HG02885 (cell line): ENCODE measurements around the gene CYLD.

Experiments
- ATAC-seq: cut with Tn5 transposase; IDR thresholded peaks from one replicate; pipeline ENCODE4 v1.9.1; 2021; ENCODE audit warnings: mild to moderate bottlenecking; ENCODE audit not compliant: unreplicated experiment, poor library complexity

Gene CYLD

DNA sequence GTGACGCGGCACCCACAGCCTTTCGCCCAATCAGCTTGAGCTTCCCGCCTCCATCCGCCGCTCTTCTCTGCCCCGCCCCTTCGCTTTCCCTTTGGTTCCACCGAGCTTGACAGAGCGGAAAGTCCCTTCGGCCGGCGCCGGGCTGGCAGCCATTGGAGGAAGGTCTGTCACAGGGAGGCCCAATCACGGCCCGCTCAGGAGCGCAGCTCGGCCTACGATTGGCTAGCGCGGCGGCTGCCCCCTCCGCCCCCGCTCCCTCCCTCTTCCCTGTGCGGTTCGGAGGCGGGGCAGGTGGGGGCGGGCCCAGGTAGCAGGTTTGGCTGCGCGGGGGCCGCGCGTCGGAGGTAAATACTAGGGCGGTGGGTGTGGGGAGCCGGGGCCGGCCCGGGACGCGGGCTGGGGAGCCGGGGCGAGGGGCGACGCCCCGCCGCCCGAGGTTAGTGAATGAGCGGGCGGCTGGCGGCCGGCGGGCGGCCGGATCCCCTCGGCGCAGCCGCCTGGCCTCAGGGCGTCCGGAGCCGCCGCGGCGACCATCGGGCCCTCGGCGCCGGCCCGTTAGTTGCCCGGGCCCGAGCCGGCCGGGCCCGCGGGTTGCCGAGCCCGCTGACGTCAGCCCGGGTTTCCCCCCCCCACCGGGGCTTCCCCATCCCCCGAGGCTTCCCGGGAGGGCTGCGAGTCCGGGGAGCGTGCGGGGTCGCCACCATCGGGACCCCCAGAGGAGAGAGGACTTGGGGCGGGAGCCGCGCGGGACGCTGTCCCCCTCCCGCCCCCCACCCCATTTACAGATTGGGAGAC is at the start of gene CYLD:
TSS of gene CYLD (plus strand) at position 306 of the 795 bp plus-strand sequence. CDS start 7,613 bp downstream, outside the sequence.
- peak; percentile 92 for ATAC-seq

GRCh38 chr16:50692644-50692998 is 49.3 kb upstream of the CYLD start:
- ATAC-seq: no peak

DNA sequence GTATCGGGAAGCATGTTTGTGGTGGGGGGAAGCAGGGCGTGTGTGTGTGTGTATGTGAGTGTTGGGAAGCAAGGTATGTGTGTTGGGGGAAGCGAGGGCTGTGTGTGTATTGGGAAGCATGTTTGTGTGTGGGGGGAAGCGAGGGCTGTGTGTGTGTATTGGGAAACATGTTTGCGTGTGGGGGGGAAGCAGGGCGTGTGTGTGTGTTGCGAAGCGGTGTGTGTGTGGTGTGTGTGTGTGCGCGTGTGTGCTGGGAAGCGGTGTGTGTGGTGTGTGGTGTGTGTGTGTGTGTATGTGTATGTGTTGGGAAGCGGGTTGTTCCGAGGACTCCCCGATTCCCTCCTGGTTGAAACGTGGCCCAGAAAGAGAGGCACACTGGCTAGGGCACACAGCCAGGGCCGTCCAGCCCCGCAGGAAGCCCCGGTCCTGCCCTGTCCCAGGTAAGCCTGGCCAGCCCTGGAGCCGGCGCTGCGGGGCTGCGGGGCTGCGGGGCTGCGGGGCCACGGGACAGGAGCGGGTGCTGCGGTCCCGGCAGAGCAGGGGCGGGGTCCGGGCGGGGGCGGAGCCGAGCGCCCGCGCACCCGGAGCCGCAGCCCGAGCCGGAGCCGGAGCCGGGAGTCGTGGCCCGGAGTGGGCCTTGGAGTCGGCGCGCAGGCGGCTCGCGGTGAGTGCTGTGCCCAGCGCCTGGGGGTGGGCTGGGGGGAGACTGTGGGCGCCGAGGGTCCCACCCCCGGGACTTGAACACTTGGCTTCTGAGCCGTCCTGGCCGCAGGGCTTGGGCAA is 48.7 kb upstream of the CYLD start, which contains the start of gene NOD2:
TSS of gene NOD2 (plus strand) at position 608 of the 783 bp plus-strand sequence. CDS start 5,890 bp downstream, outside the sequence.
- peak; percentile 25 for ATAC-seq

- no peak for ATAC-seq
Measured at GRCh38 chr16:50694206-50694605, 47.7 kb upstream of the CYLD start.

DNA sequence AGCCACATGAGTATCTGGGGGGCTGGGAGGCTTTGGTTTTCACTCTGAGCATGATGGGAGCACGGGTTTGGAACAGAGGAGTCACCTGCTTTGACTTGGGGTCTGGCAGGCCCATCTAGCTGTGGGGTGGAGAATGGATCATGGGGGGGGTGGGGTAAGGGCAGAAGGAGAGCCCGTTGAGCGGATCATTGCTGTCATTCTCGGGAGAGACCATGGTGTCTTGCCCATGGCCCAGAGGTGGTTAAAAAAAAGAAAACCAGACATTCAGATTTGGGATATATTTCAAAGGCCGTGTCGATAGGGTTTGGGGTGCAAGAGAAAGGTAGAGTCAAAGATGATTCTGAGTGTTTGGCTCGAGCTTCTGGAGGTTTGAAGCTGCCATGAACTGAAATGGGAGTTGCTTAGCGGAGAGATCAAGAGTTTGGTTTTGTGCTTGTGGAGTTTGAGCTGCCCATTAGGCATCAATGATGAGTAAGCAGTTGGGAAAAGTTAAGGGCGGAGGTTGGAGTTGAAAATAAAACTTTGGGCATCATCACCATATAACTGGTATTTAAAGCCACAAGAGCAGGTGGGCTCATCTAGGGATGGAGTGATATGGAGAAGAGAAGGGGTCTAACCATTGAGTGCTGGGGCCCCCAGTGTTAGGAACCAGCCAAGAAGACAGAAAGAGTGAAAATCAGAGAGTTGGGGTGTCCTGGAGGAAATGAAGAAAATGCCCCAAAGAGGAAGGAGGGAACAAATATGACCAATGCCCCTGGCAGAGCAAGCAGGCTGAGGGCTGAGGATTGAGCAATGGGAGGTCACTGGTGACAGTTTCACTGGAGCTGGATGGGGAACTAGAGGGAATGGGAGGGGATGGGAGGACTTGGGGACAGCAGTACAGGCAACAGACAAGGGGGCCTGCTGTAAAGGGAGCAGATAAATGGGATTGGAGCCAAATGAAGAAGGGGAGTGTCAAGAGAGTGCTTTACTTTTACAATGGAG is 46.6 kb upstream of the CYLD start:
- no peak for ATAC-seq

- no peak for ATAC-seq
Measured at GRCh38 chr16:50696126-50696525, 45.8 kb upstream of the CYLD start.

DNA sequence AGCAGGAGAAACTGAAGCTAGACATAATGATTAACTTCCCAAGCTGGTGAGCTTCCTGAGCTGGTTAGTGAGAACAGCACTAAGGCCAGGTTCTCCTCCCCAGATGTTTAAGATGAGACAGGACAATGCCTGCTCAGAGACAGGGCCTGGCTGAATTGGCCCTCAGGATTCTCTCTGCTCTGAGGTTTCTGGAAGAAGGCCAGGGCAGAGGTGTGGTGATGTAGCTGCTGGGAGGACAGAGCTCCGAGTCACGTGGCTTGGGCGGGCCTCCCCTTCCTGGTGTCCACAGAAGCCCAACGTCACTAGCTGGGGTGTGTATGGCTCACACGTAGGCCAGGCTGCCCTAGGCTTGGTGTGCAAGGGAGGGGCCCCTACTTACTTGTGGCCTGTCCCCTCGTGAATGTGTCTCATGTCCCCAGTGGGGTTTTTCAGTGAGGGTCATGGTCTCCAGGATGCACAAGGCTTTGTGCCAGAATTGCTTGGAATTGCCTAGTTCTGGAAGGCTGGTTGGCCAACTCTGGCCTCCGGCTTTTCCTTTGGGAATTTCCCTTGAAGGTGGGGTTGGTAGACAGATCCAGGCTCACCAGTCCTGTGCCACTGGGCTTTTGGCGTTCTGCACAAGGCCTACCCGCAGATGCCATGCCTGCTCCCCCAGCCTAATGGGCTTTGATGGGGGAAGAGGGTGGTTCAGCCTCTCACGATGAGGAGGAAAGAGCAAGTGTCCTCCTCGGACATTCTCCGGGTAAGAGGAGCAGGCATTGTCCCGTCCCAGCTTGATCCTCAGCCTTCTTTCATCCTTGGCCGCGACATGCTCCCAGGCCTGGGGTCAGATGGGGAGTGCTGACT is 45.1 kb upstream of the CYLD start:
- peak; percentile 56 for ATAC-seq

DNA sequence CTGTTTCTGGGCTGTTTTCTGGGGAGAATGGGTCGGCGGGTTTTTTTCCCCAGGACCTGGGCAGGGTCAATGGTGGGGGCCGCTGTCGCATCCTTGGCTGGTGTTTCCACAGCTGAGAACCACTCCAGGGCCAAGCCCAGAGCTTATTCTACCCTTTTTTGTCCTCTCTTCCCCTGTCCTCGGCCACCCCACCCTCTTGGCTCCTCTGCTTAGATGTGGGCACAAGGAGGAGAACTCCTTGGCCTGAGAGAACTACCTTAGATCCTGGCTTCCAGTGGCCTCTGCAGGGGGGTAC is 44.5 kb upstream of the CYLD start:
- no peak for ATAC-seq

DNA sequence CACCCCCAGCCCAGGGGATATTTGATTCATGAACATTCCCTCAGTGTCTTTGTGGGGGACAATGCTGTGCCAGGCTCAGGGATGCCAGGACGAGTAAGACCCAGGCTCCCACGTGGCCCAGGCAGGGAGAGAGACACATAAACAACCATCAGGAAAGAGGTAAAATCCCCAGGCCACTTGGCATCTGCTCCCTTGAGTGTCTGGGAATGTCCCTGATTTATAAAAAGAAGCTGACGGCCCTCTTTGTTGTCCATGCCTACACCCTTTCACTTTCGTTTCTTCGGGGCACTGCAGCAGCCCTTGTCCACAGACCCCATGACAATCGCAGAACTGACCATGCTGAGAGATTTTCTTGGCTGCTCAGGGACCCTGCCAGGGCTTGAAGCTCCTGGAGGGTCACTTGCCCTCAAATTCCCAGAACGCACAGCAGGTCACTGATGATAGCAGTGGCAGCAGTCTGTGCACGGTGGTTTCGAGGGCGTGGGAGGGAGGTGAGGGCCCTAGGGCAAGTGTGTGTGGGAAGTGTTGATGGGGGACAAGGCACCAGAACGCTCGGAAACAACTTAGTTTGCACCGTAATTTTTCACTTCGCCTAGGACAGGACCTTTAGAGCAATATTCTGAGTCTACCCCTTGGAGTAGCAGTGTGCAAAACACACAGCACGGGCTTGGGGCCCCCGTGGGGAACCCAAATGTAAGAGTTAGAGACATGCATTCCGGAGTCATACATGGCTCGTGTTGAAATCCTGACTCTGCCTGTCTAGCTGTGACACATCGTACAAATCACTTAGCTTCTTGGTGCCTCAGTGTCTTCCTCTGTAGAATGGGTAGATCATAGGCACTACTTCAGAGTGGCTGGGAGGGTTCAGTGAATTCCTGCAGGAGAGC is 43.8 kb upstream of the CYLD start:
- ATAC-seq: peak; percentile 59

DNA sequence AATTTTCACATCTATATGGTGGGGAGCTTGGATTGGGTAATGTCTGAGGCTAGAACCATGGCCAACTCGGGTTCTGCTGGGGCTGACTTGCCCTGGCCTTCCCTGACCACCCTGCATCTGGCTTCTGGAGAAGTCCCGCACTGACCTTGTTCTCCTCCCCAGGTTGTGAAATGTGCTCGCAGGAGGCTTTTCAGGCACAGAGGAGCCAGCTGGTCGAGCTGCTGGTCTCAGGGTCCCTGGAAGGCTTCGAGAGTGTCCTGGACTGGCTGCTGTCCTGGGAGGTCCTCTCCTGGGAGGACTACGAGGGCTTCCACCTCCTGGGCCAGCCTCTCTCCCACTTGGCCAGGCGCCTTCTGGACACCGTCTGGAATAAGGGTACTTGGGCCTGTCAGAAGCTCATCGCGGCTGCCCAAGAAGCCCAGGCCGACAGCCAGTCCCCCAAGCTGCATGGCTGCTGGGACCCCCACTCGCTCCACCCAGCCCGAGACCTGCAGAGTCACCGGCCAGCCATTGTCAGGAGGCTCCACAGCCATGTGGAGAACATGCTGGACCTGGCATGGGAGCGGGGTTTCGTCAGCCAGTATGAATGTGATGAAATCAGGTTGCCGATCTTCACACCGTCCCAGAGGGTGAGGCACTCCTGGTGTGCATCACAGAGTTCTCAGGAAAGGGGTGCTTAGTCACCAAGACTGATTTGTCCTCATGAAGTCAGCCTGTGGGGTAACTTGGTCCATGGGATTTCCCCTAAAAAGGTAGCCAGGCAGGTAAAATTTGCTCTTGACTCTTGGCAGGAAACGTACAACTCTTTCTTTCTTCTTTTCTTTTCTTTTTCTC is 42.3 kb upstream of the CYLD start:
- ATAC-seq: no peak

- ATAC-seq: no peak
Measured at GRCh38 chr16:50702725-50703124, 39.2 kb upstream of the CYLD start.

GRCh38 chr16:50704245-50704644 is 37.6 kb upstream of the CYLD start:
- no peak for ATAC-seq

GRCh38 chr16:50705436-50706110 is 36.3 kb upstream of the CYLD start:
- ATAC-seq: no peak

DNA sequence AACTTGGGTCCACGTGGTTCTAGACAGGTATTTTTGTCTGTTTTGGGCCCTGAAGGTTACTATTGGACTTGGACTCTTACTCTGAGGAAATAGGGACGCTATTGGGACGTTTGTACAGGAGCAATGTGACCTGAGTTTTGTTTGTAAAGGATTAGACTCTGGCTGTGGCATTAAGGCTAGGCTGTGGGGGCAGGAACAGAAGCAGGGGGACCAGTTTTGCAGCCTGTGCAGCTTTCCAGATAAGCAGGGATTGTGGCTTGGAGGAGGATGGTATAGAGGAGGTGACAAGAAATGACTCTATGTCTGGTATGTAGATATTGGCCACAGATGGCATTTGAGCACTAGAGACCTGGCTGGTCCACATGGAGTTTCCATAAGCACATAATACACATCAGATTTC is 35.6 kb upstream of the CYLD start:
- no peak for ATAC-seq

GRCh38 chr16:50708373-50709060 is 33.4 kb upstream of the CYLD start:
- ATAC-seq: no peak

DNA sequence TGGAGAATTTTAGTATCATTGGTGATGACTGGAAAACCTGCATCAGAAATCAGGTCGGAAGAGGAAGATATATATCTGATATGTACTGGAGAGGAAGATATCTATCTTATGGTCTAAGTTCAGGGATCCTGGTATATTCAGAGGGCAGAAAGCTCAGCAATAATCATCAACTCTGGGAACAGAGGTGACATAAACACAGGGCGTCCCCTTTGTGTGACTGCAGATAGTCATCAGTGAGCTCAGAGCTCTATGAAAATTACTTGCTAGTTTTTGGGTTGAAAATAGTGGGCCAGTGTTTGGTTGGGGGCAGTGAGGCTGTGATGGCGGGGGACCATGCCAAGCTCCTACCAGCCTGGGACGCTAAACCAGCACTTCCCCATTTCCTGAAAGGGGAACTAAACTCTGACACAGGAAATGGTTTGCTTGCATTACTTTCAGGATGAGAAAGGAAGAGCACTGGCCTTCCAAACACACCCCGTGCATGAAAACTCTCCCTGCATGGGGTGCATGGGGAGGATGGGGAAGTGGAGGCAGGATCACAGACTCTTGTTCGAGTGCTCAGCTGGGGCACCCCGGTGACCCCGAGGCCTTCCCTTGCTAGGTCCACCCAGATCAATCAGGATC is 32.7 kb upstream of the CYLD start:
- ATAC-seq: no peak
